ENCODE measurements around the gene FLOT1. TPM values are rescaled to one million over a fixed set of nuclear protein-coding genes. Genes with fewer than 3 reads are reported as not detected.

FLOT1 gene
- total and polyA plus RNA-seq, 2 of the 4 experiments (the other 2 are of a cell fraction) = 96.2 to 162 TPM

DNA sequence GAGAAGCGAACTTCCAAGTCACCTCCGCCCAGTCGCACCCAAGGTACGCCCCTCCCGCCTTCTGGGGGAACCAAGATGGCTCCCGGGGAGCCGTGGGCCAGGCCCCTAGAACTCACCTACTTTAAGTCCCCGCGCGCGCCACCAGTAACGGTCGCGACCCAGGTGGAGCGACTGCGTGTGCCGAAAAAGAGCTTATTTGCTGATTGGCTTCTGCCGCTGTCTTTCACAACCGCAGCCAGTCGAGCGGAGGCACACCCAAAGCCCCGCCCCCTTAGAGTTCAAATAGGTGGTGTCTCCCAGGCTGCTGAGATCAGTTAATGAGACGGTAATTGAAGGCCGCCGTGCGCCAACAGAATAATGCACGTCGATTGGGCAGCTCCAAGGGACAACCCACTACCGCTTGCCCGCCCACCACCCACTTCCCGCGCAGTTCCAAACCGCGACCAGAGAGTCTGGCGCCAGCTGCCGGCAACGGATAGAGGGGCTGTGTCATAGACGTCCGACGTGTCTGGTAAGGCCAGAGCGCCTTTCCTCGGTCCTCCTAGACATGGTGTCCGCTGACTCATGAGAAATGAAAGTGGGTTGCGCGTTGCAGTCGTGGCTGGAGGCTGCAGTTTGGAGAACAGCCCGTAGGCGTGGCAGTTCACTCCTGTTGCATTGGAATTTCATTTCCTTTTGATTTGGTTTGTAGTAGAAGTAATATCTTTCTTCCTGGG, 25.2 kb downstream of the FLOT1 start, which contains the start of gene MDC1 (continued):
- TF ChIP-seq FOS (IDR thresholded peaks at IDR 0.05; ENCODE audit: low read depth, low read length) (peak; percentile 71), RAD21 (IDR thresholded peaks at IDR 0.05; ENCODE audit: low read length) (no peak), BHLHE40 (IDR thresholded peaks at IDR 0.05; ENCODE audit: low read depth, low read length) (peak; percentile 24; the same call in 1 of the 2 replicates)

DNA sequence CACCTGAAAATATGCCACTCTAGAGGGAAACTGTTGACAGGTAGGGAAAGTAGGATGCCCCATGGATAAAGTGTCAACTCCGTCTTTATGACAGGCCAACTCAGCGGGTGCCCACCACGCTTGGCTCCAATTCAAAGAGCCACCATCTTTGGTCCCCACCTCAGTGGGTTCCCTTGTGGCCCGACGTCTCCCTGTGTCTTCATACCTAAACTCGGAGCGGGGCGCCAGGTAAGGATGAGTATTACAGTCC, 25.7 kb downstream of the FLOT1 start:
- H3K4me2 ChIP-seq (ENCODE audit: low read depth, low read length) = peak overlapping the region; percentile 90
- H3K56ac ChIP-seq (ENCODE audit: extremely low read depth, insufficient read depth, low read length) = peak overlapping the region; percentile 86
- peaks cover 15 to 41% of the 10 kb centered on the region in 2 experiments for H3K79me1 ChIP-seq (ENCODE audit: low read depth in 1 of 2, low read length in 2 of 2)
- peak overlapping the region; percentile 20; the same call in 1 of the 2 replicates for H3K23ac ChIP-seq (ENCODE audit: low read depth, low read length)
- H2BK120ac ChIP-seq (ENCODE audit: low read depth, low read length) = peak overlapping the region; percentile 50
- H2BK5ac ChIP-seq (ENCODE audit: low read depth, low read length, poor library complexity, severe bottlenecking) = peak overlapping the region; percentile 83
- H4K91ac ChIP-seq (ENCODE audit: insufficient read depth, low read depth, low read length) = peak overlapping the region; percentile 97
- H3K4me3 ChIP-seq (ENCODE audit: insufficient read depth, low read depth, low read length) = peak overlapping the region; percentile 61
- H3K9ac ChIP-seq (ENCODE audit: low read depth, low read length) = peak overlapping the region; percentile 76
- ATAC-seq (ENCODE audit: low read depth) (no peak), DNase-seq (no peak)
- peaks cover 4% of the 10 kb centered on the region; the same call in 1 of the 2 replicates for H3K4me1 ChIP-seq (ENCODE audit: control insufficient read depth, insufficient read depth, low read length)
- peak overlapping the region; percentile 78 for H3K27ac ChIP-seq (ENCODE audit: insufficient read depth, low read length)
- no CpG with 5 or more reads among the region's 8 CpGs for WGBS, 2 experiments (ENCODE audit: extremely low coverage in 2 of 2, insufficient read length in 1 of 2)
- H3K9me1 ChIP-seq (ENCODE audit: insufficient read depth, low read length) = peaks cover 5% of the 10 kb centered on the region
- dilution Hi-C loops (cut with HindIII; ENCODE audit: low sequenced_read_pairs, unreplicated experiment) = no loop called here
- peak overlapping the region; percentile 79 for H2AK9ac ChIP-seq (replicated peaks; ENCODE audit: low read depth, low read length, poor library complexity)
- H2BK15ac ChIP-seq (ENCODE audit: low read depth, low read length) = peak overlapping the region; percentile 59
- H3K9me3 ChIP-seq (ENCODE audit: control insufficient read depth, insufficient read depth, low read length) = no peaks in the 10 kb centered on the region
- H4K8ac ChIP-seq (ENCODE audit: low read depth in 2 of 2, low read length in 2 of 2) = peak overlapping the region; percentile 84 to 96
- peak overlapping the region; percentile 55 for H4K5ac ChIP-seq (ENCODE audit: low read depth, low read length)
- TF ChIP-seq CHD1 (IDR thresholded peaks at IDR 0.05; ENCODE audit: low read depth, low read length) (0 out of 2 replicates have a peak, but pooled peaks have one; percentile 26), RAD21 (IDR thresholded peaks at IDR 0.05; ENCODE audit: low read length) (no peak)
- H4K20me1 ChIP-seq (ENCODE audit: insufficient read depth, low read length) = peaks cover 5% of the 10 kb centered on the region
- H2AK5ac ChIP-seq (ENCODE audit: low read depth, low read length) = peak overlapping the region; percentile 99
- intact Hi-C loops (cut with micrococcal nuclease) = loop anchor here (1.0 kb wide), 1 partner anchor 26 kb away; no protein-coding TSS in a partner anchor
- BruUV-seq (replicated peaks) = no TSS peak
- H3K4ac ChIP-seq (ENCODE audit: low read depth, low read length) = peak overlapping the region; percentile 87
- ChIA-PET CTCF (no interaction called here), POLR2A (ENCODE audit: unreplicated experiment) (no interaction called here)
- peak overlapping the region; percentile 83 for H3K14ac ChIP-seq (replicated peaks; ENCODE audit: low read depth, low read length)
- H3K36me3 ChIP-seq (ENCODE audit: control insufficient read depth, insufficient read depth, low read length) = peaks cover 19% of the 10 kb centered on the region
- H3K18ac ChIP-seq (ENCODE audit: low read depth, low read length) = peak overlapping the region; percentile 5
- H3K27me3 ChIP-seq (ENCODE audit: control insufficient read depth, insufficient read depth, low read length) = no peaks in the 10 kb centered on the region
- peak overlapping the region; percentile 95 for H2AFZ ChIP-seq (replicated peaks; ENCODE audit: low read length, poor library complexity)
- in situ Hi-C loops (cut with MboI; ENCODE audit: low sequenced_read_pairs) = no loop called here
- peak overlapping the region; percentile 8; the same call in 1 of the 2 replicates for H2BK20ac ChIP-seq (ENCODE audit: low read depth, low read length)
